IMR-90 (cell line): ENCODE data around the gene CLHC1. TPM values are rescaled to one million over a fixed set of nuclear protein-coding genes. Genes with fewer than 3 reads are reported as not detected.
"Not testable (repeated sequence)": the region's sequence is repeated elsewhere in the genome, so short reads cannot be mapped to it uniquely, and the experiment has no call there.

Experiments
- ATAC-seq: fragments of 200-7000 bp; cut with Tn5 transposase; 2 replicates; pipeline ENCODE4 v1.9.1; 2020; ENCODE audit warnings: low read depth, mild to moderate bottlenecking, moderate library complexity
- BruUV-seq: library from RNA; stranded (reverse); fragments of 400-500 nt; replicated peaks from 2 replicates; lab custom pipeline; 2021; lab: Mats Ljungman, UMichigan
- CTCF ChIA-PET: fragments of 300-600 bp; formaldehyde crosslinking; extraction: SDS; loops from one replicate; lab custom pipeline; 2021; ENCODE audit warnings: antibody characterized with exemption; lab: Yijun Ruan, JAX
- POLR2A ChIA-PET: fragments of 300-600 bp; sonication (Branson Sonifier 250); formaldehyde crosslinking; loops from one replicate; lab custom pipeline; 2022; ENCODE audit warnings: antibody characterized with exemption; ENCODE audit not compliant: unreplicated experiment; lab: Charles Lee
- DNase-seq: peaks from one replicate; pipeline ENCODE4 v3.0.0; 2013
- H2AFZ ChIP-seq: replicated peaks from 2 replicates; pipeline ENCODE3; 2013; ENCODE audit warnings: low read length, mild to moderate bottlenecking; ENCODE audit not compliant: poor library complexity
- H2AK5ac ChIP-seq: 2 replicates; pipeline ENCODE4 v1.6.1; 2013; ENCODE audit warnings: low read depth, low read length, inconsistent platforms
- H2AK9ac ChIP-seq: replicated peaks from 2 replicates; pipeline ENCODE3; 2013; ENCODE audit warnings: mild to moderate bottlenecking, low read depth, low read length, moderate library complexity; ENCODE audit not compliant: poor library complexity
- H2BK120ac ChIP-seq: 2 replicates; pipeline ENCODE4 v1.6.1; 2013; ENCODE audit warnings: low read depth, low read length, inconsistent platforms
- H2BK15ac ChIP-seq: 3 replicates; pipeline ENCODE4 v1.6.1; 2013; ENCODE audit warnings: low read depth, low read length, inconsistent platforms
- H2BK20ac ChIP-seq: 2 replicates; pipeline ENCODE4 v1.6.1; 2013; ENCODE audit warnings: low read depth, mild to moderate bottlenecking, inconsistent platforms, low read length, moderate library complexity
- H2BK5ac ChIP-seq: 2 replicates; pipeline ENCODE4 v1.6.1; 2013; ENCODE audit warnings: mild to moderate bottlenecking, low read depth, low read length, inconsistent platforms; ENCODE audit not compliant: poor library complexity, severe bottlenecking
- H3K14ac ChIP-seq: replicated peaks from 2 replicates; pipeline ENCODE4 v1.6.1; 2013; ENCODE audit warnings: low read depth, low read length, inconsistent platforms
- H3K18ac ChIP-seq: 2 replicates; pipeline ENCODE4 v1.6.1; 2013; ENCODE audit warnings: low read depth, low read length, control low read depth
- H3K23ac ChIP-seq: 2 replicates; pipeline ENCODE4 v1.6.1; 2013; ENCODE audit warnings: low read depth, low read length, inconsistent platforms
- H3K27ac ChIP-seq: 2 replicates; pipeline ENCODE4 v1.5.1; 2013; ENCODE audit warnings: mild to moderate bottlenecking, control low read depth, low read length; ENCODE audit not compliant: insufficient read depth
- H3K27me3 ChIP-seq: 2 replicates; pipeline ENCODE4 v1.6.1; 2013; ENCODE audit warnings: low read length; ENCODE audit not compliant: control insufficient read depth, insufficient read depth
- H3K36me3 ChIP-seq: 2 replicates; pipeline ENCODE4 v1.6.1; 2013; ENCODE audit warnings: low read length, mixed read lengths; ENCODE audit not compliant: control insufficient read depth, insufficient read depth
- H3K4ac ChIP-seq: 2 replicates; pipeline ENCODE4 v1.6.1; 2013; ENCODE audit warnings: low read depth, low read length, inconsistent platforms
- H3K4me1 ChIP-seq: 2 replicates; pipeline ENCODE4 v1.6.1; 2013; ENCODE audit warnings: low read length, mixed read lengths; ENCODE audit not compliant: control insufficient read depth, insufficient read depth
- H3K4me2 ChIP-seq: 2 replicates; pipeline ENCODE4 v1.6.1; 2013; ENCODE audit warnings: low read depth, mild to moderate bottlenecking, control low read depth, low read length, moderate library complexity
- H3K4me3 ChIP-seq: 2 replicates; pipeline ENCODE4 v1.5.1; 2013; ENCODE audit warnings: low read depth, mild to moderate bottlenecking, control low read depth, low read length, moderate library complexity; ENCODE audit not compliant: insufficient read depth
- H3K56ac ChIP-seq: 2 replicates; pipeline ENCODE4 v1.6.1; 2013; ENCODE audit warnings: low read length, inconsistent platforms; ENCODE audit not compliant: insufficient read depth; ENCODE audit errors: extremely low read depth
- H3K79me1 ChIP-seq, 2 experiments: 2 replicates each; pipeline ENCODE4 v1.6.1; 2013; ENCODE audit warnings: low read length in 2 of 2, inconsistent platforms in 1 of 2, low read depth in 1 of 2
- H3K9ac ChIP-seq: 2 replicates; pipeline ENCODE4 v1.6.1; 2013; ENCODE audit warnings: low read depth, low read length, control low read depth
- H3K9me1 ChIP-seq: 2 replicates; pipeline ENCODE4 v1.6.1; 2013; ENCODE audit warnings: low read length, inconsistent platforms; ENCODE audit not compliant: insufficient read depth
- H3K9me3 ChIP-seq: 2 replicates; pipeline ENCODE4 v1.6.1; 2013; ENCODE audit warnings: low read length; ENCODE audit not compliant: control insufficient read depth, insufficient read depth
- H4K20me1 ChIP-seq: 2 replicates; pipeline ENCODE4 v1.6.1; 2013; ENCODE audit warnings: low read length, inconsistent platforms; ENCODE audit not compliant: insufficient read depth
- H4K5ac ChIP-seq: 2 replicates; pipeline ENCODE4 v1.6.1; 2013; ENCODE audit warnings: mild to moderate bottlenecking, low read depth, low read length, control low read depth
- H4K8ac ChIP-seq, 2 experiments: 2 replicates each; pipeline ENCODE4 v1.6.1; 2013; ENCODE audit warnings: low read depth in 2 of 2, low read length in 2 of 2, control low read depth in 1 of 2, inconsistent platforms in 1 of 2
- H4K91ac ChIP-seq: 2 replicates; pipeline ENCODE4 v1.6.1; 2013; ENCODE audit warnings: low read depth, low read length, inconsistent platforms; ENCODE audit not compliant: insufficient read depth
- SMC3 ChIP-seq: fragments of 150-350 bp; IDR thresholded peaks from 2 replicates; pipeline ENCODE4 v1.6.1; 2016; ENCODE audit warnings: low read depth, mild to moderate bottlenecking, antibody characterized with exemption, low read length, moderate library complexity
- WGBS, 2 experiments: methylation state at CpG; one replicate each; pipeline versions ENCODE4 v1.1.5 to v1.1.7; 2013; ENCODE audit warnings: missing lambda C conversion rate in 2 of 2; ENCODE audit not compliant: insufficient read length in 1 of 2; ENCODE audit errors: extremely low coverage in 2 of 2; 5-methylcytosine and 5-hydroxymethylcytosine counted together
- dilution Hi-C: fragments of 300-500 bp; cut with HindIII; formaldehyde crosslinking; loops from one replicate; pipeline ENCODE4 v1.14.3; 2018; ENCODE audit warnings: low sequenced_read_pairs; ENCODE audit not compliant: unreplicated experiment
- in situ Hi-C: fragments of 300-500 bp; cut with MboI; formaldehyde crosslinking; loops from 3 replicates; pipeline ENCODE4 v1.14.3; 2019; ENCODE audit warnings: low sequenced_read_pairs, inconsistent platforms, mixed read lengths
- intact Hi-C: fragments of 100-400 bp; cut with micrococcal nuclease; formaldehyde crosslinking; loops from 2 replicates; pipeline ENCODE4 v1.10.0; 2022
- polyA plus RNA-seq, 3 experiments: library from polyadenylated mRNA; depleted of rRNA; stranded (reverse); fragments of >200 nt; gene quantifications; 2 replicates each; pipeline ENCODE4 v1.2.3, GENCODE V29; 2012; ENCODE audit warnings: low replicate concordance in 1 of 3
- total RNA-seq: library from RNA; depleted of rRNA; stranded (reverse); fragments of >200 nt; gene quantifications from 2 replicates; pipeline ENCODE4 v1.2.3, GENCODE V29; 2012

Gene CLHC1
- total and polyA plus RNA-seq, 2 of the 4 experiments (the other 2 are of a cell fraction), result 2.3 to 5.3 TPM

- TF ChIP-seq SMC3, result no peak
These were observed 86.9 kb downstream of the CLHC1 start (continued) for GRCh38 chr2:55144922-55145820.

GRCh38 chr2:55143706-55144105 lies 88.4 kb downstream of the CLHC1 start:
- H3K4ac ChIP-seq, dilution Hi-C loops, CTCF ChIA-PET: not testable (repeated sequence)

More at GRCh38 chr2:55143706-55144105, 88.4 kb downstream of the CLHC1 start:
- POLR2A ChIA-PET, ATAC-seq, H3K18ac ChIP-seq, H2BK5ac ChIP-seq, H2AK5ac ChIP-seq, H4K20me1 ChIP-seq, H3K4me1 ChIP-seq, H2AK9ac ChIP-seq, in situ Hi-C loops, H3K27me3 ChIP-seq, H4K5ac ChIP-seq, H2AFZ ChIP-seq, BruUV-seq, H3K4me2 ChIP-seq, H2BK120ac ChIP-seq, H3K56ac ChIP-seq, H2BK15ac ChIP-seq, H3K79me1 ChIP-seq, H3K14ac ChIP-seq, DNase-seq, H2BK20ac ChIP-seq, H4K91ac ChIP-seq, H3K4me3 ChIP-seq, H3K9ac ChIP-seq, H3K23ac ChIP-seq, H3K27ac ChIP-seq, H3K36me3 ChIP-seq, H4K8ac ChIP-seq, H3K9me1 ChIP-seq, H3K9me3 ChIP-seq: not testable (repeated sequence)
- intact Hi-C loops, result loop anchor here (1.0 kb wide), 1 partner anchor 9 kb away; no protein-coding TSS in a partner anchor
- no CpG with 5 or more reads among the region's 2 CpGs for WGBS, 2 experiments
